ENCODE measurements around the gene DPEP3.

Gene DPEP3

GRCh38 chr16:67939507-67940445 is 40.5 kb downstream of the DPEP3 start:
- TF ChIP-seq POLR2AphosphoS5 (IDR thresholded peaks at IDR 0.05; ENCODE audit: low read depth, low read length), result no peak
- no peak for TF ChIP-seq FOXP2 (optimal IDR thresholded peaks at IDR 0.05; ENCODE audit: borderline replicate concordance, extremely low read depth, extremely low read length, insufficient read depth)
- TF ChIP-seq SIN3A (IDR thresholded peaks at IDR 0.05; ENCODE audit: borderline replicate concordance, insufficient read depth, low read length), result no peak
- TF ChIP-seq, protein P1, sequence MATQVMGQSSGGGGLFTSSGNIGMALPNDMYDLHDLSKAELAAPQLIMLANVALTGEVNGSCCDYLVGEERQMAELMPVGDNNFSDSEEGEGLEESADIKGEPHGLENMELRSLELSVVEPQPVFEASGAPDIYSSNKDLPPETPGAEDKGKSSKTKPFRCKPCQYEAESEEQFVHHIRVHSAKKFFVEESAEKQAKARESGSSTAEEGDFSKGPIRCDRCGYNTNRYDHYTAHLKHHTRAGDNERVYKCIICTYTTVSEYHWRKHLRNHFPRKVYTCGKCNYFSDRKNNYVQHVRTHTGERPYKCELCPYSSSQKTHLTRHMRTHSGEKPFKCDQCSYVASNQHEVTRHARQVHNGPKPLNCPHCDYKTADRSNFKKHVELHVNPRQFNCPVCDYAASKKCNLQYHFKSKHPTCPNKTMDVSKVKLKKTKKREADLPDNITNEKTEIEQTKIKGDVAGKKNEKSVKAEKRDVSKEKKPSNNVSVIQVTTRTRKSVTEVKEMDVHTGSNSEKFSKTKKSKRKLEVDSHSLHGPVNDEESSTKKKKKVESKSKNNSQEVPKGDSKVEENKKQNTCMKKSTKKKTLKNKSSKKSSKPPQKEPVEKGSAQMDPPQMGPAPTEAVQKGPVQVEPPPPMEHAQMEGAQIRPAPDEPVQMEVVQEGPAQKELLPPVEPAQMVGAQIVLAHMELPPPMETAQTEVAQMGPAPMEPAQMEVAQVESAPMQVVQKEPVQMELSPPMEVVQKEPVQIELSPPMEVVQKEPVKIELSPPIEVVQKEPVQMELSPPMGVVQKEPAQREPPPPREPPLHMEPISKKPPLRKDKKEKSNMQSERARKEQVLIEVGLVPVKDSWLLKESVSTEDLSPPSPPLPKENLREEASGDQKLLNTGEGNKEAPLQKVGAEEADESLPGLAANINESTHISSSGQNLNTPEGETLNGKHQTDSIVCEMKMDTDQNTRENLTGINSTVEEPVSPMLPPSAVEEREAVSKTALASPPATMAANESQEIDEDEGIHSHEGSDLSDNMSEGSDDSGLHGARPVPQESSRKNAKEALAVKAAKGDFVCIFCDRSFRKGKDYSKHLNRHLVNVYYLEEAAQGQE (IDR thresholded peaks at IDR 0.05; ENCODE audit: insufficient read depth in 1 of 2, low read depth in 2 of 2, low read length in 2 of 2), result no peak
- no peak for TF ChIP-seq TAF1 (IDR thresholded peaks at IDR 0.05; ENCODE audit: borderline replicate concordance, insufficient read depth, low read length)

DNA sequence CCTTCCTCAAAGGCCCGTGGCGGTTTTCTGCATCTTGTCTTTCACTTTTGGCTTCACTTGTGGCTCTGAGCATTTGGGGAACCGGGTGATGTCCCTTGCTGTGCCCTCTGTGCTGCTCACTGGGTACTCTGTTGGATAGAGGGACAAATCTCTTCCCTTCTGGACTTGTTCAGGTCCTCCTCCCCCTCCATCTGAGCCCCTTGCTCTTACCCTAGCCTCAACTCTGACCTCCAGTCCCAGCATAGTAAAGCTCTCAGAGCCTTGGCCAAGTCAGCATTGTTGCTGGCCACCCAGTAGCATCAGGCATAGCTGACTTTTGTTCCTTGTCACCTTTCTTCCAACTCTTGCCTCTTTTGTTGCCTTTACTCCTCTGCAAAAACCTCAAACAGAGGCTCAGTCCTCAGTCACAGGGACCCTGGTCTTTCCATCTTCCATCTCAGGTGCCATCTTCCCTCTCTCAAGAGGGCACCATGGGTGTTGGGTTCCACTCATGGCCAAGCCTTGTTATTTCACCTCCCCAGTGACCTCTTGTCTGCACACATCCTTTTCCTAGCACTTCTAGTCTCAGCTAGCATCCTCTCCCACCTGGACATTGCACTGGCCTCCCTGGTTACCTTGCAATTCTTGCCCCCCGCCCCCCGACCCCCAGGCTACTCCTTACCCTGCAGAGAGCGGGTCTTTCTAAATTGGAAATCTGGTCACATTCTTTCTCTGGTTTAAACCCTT is 43.3 kb downstream of the DPEP3 start:
- no peak for TF ChIP-seq TAF1 (IDR thresholded peaks at IDR 0.05; ENCODE audit: borderline replicate concordance, insufficient read depth, low read length)
- TF ChIP-seq SIN3A (IDR thresholded peaks at IDR 0.05; ENCODE audit: borderline replicate concordance, insufficient read depth, low read length), result no peak
- TF ChIP-seq, protein P1 (IDR thresholded peaks at IDR 0.05; ENCODE audit: insufficient read depth in 1 of 2, low read depth in 2 of 2, low read length in 2 of 2), result no peak
- TF ChIP-seq FOXP2 (optimal IDR thresholded peaks at IDR 0.05; ENCODE audit: borderline replicate concordance, extremely low read depth, extremely low read length, insufficient read depth), result no peak
- TF ChIP-seq POLR2AphosphoS5 (IDR thresholded peaks at IDR 0.05; ENCODE audit: low read depth, low read length), result no peak; the same call in 1 of the 2 replicates

DNA sequence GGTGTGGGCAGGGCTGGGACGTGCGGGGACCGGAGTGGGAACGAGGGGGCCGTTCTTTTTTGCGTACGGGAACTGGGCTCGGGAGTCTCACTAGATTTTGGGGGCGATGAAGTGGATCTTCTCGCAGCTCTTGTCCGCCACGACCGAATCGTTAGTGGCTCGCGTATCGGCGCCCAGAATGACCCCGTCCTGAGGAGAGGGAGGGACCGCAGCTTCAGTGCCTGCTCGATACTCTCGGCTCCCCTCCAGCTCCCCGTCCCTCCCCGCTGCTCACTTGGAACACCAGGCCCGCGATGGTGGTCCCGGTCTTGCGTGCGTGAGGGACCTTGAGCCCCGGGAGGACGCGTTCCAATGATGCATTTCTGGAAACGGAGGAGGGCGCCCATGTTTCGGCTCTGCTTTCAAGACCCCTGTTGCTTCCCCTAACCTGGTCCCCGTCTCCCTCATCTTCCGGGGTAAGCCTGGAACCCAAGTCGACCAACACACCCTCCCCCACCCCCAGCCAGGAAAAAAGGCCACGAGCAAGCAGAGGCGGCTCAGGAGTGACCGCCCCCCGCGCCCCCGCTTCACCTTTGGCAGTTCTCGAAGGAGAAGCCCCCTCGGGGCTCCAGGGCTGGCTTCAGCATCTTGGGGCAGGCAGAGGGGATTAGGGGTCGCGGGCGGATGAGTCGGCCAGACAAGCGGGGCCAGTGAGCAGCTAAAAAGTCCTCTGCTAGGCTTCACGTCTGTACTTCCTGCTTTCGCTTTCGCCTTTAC is 44.0 kb downstream of the DPEP3 start, which contains the start of gene PSMB10:
Gene PSMB10 (minus strand): TSS at position 727 of the 756 bp plus-strand sequence. CDS start 101 bp downstream, at position 626.
- TF ChIP-seq, protein P1 (IDR thresholded peaks at IDR 0.05; ENCODE audit: insufficient read depth in 1 of 2, low read depth in 2 of 2, low read length in 2 of 2), result no peak
- TF ChIP-seq FOXP2 (optimal IDR thresholded peaks at IDR 0.05; ENCODE audit: borderline replicate concordance, extremely low read depth, extremely low read length, insufficient read depth) (no peak), POLR2AphosphoS5 (IDR thresholded peaks at IDR 0.05; ENCODE audit: low read depth, low read length) (no peak), SIN3A (IDR thresholded peaks at IDR 0.05; ENCODE audit: borderline replicate concordance, insufficient read depth, low read length) (no peak), TAF1 (IDR thresholded peaks at IDR 0.05; ENCODE audit: borderline replicate concordance, insufficient read depth, low read length) (no peak)

DNA sequence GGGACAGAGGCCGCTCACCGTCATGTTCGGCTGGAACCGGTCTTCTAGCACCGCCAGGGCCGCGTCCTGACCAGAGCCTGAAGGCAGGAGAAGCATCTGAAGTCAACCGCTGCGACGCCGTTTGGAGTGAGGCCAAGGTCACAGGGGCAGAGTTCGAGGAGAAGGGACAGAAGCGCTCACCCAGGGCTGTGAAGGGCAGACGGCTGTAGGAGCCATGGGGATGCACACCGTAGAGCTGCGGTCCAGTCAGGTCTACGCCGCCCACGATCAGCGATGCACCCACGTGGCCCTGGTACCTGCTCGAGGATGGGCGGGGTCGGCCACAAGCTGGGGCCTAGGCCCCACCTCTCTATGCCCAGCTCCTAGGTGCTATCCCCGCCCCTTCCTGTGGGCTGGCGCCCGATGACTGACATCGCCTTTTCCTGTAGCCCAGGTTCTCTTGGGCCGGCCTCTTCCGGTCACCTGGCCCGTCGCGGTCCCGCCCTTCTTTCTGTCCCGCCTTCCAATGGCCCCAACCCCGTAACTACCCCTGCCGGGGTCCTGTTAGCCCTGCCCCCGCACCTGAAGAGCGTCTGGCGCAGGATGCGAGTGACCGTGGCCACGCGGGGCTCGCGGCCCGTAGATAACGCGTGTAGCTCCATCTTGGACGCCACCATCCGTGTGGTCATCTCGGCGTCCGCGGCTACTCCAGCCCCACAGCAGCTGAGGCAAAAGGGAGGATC is 44.7 kb downstream of the DPEP3 start:
- TF ChIP-seq, protein P1 (IDR thresholded peaks at IDR 0.05; ENCODE audit: insufficient read depth in 1 of 2, low read depth in 2 of 2, low read length in 2 of 2), result peak in 1 of 2 experiments; percentile 57; a peak in 1 of 4 replicates
- TF ChIP-seq FOXP2 (optimal IDR thresholded peaks at IDR 0.05; ENCODE audit: borderline replicate concordance, extremely low read depth, extremely low read length, insufficient read depth), result no peak
- TF ChIP-seq POLR2AphosphoS5 (IDR thresholded peaks at IDR 0.05; ENCODE audit: low read depth, low read length), result peak; percentile 91
- peak; percentile 90 for TF ChIP-seq TAF1 (IDR thresholded peaks at IDR 0.05; ENCODE audit: borderline replicate concordance, insufficient read depth, low read length)
- no peak for TF ChIP-seq SIN3A (IDR thresholded peaks at IDR 0.05; ENCODE audit: borderline replicate concordance, insufficient read depth, low read length)
